ENCODE measurements around the gene SHE. TPM values are rescaled to one million over a fixed set of nuclear protein-coding genes. Genes with fewer than 3 reads are reported as not detected.
"Not testable (repeated sequence)": the region's sequence is repeated elsewhere in the genome, so short reads cannot be mapped to it uniquely, and the experiment has no call there.

The SHE gene
- total RNA-seq, 2 donors from 2014 or later, result 10.8 to 19.9 TPM

DNA sequence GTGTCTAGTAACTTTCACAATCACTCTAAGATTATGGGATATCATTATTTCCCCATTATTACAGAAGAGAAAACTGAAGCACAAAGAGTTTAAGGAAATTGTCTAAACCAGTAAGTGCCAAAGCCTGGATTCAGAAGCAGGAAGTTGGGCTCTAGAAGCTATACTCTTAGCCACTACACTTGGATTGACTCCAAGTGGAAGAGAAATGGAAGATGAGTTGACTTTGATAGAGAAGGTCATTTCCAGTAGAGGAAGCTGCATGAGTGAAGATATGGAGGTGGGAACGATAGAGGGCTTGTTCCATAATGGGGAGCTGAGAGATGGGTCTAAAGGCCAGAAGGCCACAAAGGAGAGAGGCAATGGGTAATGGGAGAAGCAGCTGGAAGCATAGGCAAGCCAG is 11.9 kb downstream of the SHE start:
- no peak for DNase-seq (ENCODE audit: low spot score)
- H3K27ac ChIP-seq, result peak overlapping the region in 1 of 2 donors; percentile 1
- TF ChIP-seq, protein P1, sequence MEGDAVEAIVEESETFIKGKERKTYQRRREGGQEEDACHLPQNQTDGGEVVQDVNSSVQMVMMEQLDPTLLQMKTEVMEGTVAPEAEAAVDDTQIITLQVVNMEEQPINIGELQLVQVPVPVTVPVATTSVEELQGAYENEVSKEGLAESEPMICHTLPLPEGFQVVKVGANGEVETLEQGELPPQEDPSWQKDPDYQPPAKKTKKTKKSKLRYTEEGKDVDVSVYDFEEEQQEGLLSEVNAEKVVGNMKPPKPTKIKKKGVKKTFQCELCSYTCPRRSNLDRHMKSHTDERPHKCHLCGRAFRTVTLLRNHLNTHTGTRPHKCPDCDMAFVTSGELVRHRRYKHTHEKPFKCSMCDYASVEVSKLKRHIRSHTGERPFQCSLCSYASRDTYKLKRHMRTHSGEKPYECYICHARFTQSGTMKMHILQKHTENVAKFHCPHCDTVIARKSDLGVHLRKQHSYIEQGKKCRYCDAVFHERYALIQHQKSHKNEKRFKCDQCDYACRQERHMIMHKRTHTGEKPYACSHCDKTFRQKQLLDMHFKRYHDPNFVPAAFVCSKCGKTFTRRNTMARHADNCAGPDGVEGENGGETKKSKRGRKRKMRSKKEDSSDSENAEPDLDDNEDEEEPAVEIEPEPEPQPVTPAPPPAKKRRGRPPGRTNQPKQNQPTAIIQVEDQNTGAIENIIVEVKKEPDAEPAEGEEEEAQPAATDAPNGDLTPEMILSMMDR (IDR thresholded peaks at IDR 0.05), result no peak
- peaks cover 5% of the 10 kb centered on the region for H3K36me3 ChIP-seq
- H3K9me3 ChIP-seq, result no peaks in the 10 kb centered on the region
- H3K4me1 ChIP-seq, result peaks cover 0 to 44% of the 10 kb centered on the region in 2 donors
- no peak overlapping the region for H3K4me3 ChIP-seq
- H3K27me3 ChIP-seq, result no peaks in the 10 kb centered on the region

DNA sequence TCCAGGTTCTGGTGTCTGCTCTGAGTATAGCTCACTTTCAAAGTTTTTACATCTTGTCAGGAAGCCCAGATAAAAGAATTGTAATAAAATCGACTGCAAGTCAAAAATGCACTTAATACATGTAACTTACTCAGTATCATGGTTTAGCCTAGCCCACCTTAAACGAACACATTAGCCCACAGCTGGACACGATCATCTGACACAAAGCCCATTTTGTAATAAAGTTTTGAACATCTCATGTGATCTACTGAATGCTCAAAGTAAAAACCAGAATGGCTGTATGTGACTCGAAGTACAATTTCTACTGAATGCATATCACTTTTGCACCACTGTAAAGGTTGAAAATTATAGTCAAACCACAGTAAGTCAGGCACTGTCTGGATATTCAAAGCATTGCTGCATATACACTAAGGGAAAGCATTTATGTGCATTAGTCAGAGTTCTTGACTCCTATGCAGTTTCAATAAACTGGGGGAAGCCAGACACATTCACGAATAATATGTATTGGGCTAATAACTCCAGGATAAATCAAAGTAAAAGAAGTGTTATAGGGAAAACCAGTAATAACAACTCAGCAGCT is 12.4 kb downstream of the SHE start:
- peaks cover 5% of the 10 kb centered on the region for H3K36me3 ChIP-seq
- no peak overlapping the region for H3K4me3 ChIP-seq
- H3K27ac ChIP-seq, result peak overlapping the region in 1 of 2 donors; percentile 1
- no peak for DNase-seq (ENCODE audit: low spot score)
- H3K27me3 ChIP-seq, result no peaks in the 10 kb centered on the region
- H3K9me3 ChIP-seq, result no peaks in the 10 kb centered on the region
- TF ChIP-seq, protein P1 (IDR thresholded peaks at IDR 0.05), result no peak
- peaks cover 0 to 39% of the 10 kb centered on the region in 2 donors for H3K4me1 ChIP-seq

DNA sequence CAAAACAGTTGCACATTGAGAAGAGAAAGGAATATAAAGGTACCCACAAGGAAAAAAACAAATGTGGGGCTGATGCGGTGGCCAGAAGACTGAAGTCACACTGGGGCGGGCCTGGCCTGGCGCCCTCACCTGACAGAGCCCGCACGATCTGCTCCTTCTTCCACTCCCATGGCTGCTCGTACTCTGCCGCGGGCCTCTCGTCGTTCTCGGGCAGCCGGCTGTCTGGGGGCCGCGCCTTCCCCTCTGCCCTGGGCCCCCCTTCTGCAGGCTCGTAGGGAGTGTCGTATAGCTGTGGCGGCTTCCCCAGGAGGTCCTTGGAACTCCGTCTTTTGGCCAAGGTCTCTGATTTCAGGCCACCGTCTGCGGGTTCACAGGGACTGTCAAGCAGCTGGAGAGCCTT is 13.3 kb downstream of the SHE start:
- Histone ChIP-seq H3K36me3 (peaks cover 5% of the 10 kb centered on the region), H3K27ac (peak overlapping the region in 1 of 2 donors; percentile 15), H3K9me3 (no peaks in the 10 kb centered on the region), H3K27me3 (no peaks in the 10 kb centered on the region), H3K4me3 (no peak overlapping the region), H3K4me1 (peaks cover 0 to 41% of the 10 kb centered on the region in 2 donors)
- DNase-seq (ENCODE audit: low spot score), result no peak
- TF ChIP-seq, protein P1 (IDR thresholded peaks at IDR 0.05), result no peak

DNA sequence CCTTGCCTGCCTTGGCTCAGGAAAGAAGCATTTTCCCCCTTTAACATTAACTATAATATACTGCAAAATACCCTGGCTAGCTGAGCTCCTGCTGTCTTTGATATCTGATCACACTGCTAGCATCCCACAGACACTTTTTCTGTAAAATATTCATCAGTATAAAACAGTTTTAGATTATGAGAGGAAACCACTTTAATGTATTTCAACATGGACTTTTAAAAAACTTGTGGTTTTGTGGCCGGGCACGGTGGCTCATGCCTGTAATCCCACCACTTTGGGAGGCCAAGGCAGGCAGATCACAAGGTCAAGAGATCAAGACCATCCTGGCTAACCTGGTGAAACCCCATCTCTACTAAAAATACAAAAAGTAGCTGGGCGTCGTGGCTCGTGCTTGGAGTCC is 15.5 kb downstream of the SHE start:
- H3K27me3 ChIP-seq; H3K9me3 ChIP-seq; DNase-seq (ENCODE audit: low spot score); H3K4me3 ChIP-seq; H3K36me3 ChIP-seq: not testable (repeated sequence)
- Histone ChIP-seq H3K27ac (peak overlapping the region in 1 of 2 donors; percentile 11), H3K4me1 (peaks cover 0 to 26% of the 10 kb centered on the region in 2 donors)

DNA sequence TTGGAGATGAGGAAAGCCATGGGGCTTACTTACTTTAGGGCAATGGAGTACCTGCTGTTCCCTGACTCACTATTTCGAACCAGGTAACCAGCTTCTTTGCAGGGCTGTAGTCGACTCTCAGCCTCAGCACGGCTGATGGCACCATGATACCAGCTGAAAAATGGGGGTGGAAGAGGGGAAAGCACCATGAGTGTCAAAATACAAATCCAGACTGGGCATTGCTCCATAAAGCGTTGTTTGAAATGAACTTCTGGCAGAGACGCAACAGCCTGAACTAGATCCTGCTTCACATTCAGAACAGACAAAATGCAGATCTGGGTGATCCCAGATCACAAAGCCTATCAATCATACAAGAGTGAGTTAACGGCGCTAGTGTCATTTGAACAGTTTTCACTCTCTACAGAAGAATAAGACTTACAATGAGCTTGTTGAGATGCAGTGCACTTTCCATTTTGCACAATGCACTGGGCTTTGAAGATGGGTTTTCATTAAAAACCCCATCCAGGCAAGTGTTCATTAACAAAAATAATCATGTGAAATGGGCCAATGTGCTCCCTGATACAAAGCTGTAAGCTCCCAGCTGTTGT is 16.2 kb downstream of the SHE start:
- Histone ChIP-seq H3K9me3 (no peaks in the 10 kb centered on the region), H3K4me3 (no peak overlapping the region), H3K27me3 (no peaks in the 10 kb centered on the region), H3K27ac (peak overlapping the region in 1 of 2 donors; percentile 11), H3K36me3 (peaks cover 5% of the 10 kb centered on the region), H3K4me1 (peaks cover 0 to 25% of the 10 kb centered on the region in 2 donors)
- DNase-seq (ENCODE audit: low spot score), result no peak
- TF ChIP-seq, protein P1 (IDR thresholded peaks at IDR 0.05), result no peak

DNA sequence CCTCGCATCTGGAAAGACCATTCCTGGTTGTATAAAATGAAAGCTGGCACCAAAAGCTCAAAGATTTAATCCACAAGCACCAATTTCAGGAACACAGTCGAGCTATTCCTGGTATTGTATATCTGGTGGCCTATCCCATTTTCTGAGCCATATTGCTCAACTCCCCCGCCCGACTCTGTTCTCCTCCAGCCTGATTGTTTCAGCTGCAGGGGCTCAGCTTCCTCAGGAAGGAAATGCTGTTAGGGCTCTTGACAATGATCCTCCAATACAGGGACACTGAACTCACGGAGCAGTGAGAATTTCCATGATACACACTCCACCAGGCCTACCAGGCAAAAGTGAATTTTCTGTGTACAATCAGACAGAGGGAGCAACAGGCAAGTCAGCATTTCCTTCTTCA is 17.1 kb downstream of the SHE start:
- TF ChIP-seq, protein P1 (IDR thresholded peaks at IDR 0.05), result no peak
- peaks cover 5% of the 10 kb centered on the region for H3K36me3 ChIP-seq
- no peaks in the 10 kb centered on the region for H3K9me3 ChIP-seq
- no peak overlapping the region for H3K4me3 ChIP-seq
- peak overlapping the region in 1 of 2 donors; percentile 58 for H3K27ac ChIP-seq
- H3K4me1 ChIP-seq, result peaks cover 0 to 34% of the 10 kb centered on the region in 2 donors
- DNase-seq (ENCODE audit: low spot score), result peak; percentile 79
- H3K27me3 ChIP-seq, result no peaks in the 10 kb centered on the region

Data from right atrium auricular region (tissue), 2 donors.